K562 (cell line): ENCODE results near the gene PLA2G4A. TPM values are rescaled to one million over a fixed set of nuclear protein-coding genes. Genes with fewer than 3 reads are reported as not detected.

Source experiments
- ATAC-seq: fragments of 200-7000 bp; cut with Tn5 transposase; 3 replicates; pipeline ENCODE4 v1.9.1; 2020; ENCODE audit warnings: moderate library complexity
- BruUV-seq: library from RNA; stranded (reverse); fragments of 400-500 nt; replicated peaks from 2 replicates; lab custom pipeline; 2021; lab: Mats Ljungman, UMichigan
- CTCF ChIA-PET: fragments of 300-600 bp; formaldehyde crosslinking; extraction: SDS; loops from one replicate; lab custom pipeline; 2021; ENCODE audit warnings: low intra/inter-chr PET ratio; lab: Yijun Ruan, JAX
- POLR2A ChIA-PET: fragments of 300-600, 350-650 bp; sonication (Branson Sonifier 250); formaldehyde crosslinking; extraction: SDS; loops from one replicate; lab custom pipeline; 2021; ENCODE audit warnings: antibody characterized with exemption, inconsistent platforms; lab: Yijun Ruan, JAX
- DNase-seq, 4 experiments: peaks; one replicate each; pipeline versions ENCODE4 v3.0.0 to v3.0.0-alpha.2; 2011 to 2018; ENCODE audit warnings: low spot score in 3 of 4, mixed read lengths in 3 of 4; ENCODE audit errors: extremely low read depth in 1 of 4
- FAIRE-seq: peaks from 2 replicates; lab custom pipeline; 2011; peaks lifted over from hg19 to GRCh38; lab: Jason Lieb, UNC
- H2AFZ ChIP-seq: 2 replicates; pipeline ENCODE4 v1.6.0; 2011; ENCODE audit warnings: low read depth, low read length, control low read depth, inconsistent platforms
- H3K27ac ChIP-seq: fragments of 200-600 bp; 3 replicates; pipeline ENCODE4 v1.8.0; 2011; ENCODE audit warnings: low read depth, mild to moderate bottlenecking, control low read depth, inconsistent platforms, low read length, moderate library complexity, mixed read lengths; ENCODE audit errors: extremely low read depth
- H3K27me3 ChIP-seq, 2 experiments: fragments of 300-600 bp in 1 of 2; 2 replicates in 1 of 2; 3 replicates in 1 of 2; pipeline versions ENCODE4 v1.6.0 to v1.8.0; 2011; ENCODE audit warnings: inconsistent platforms in 2 of 2, low read length in 2 of 2, mild to moderate bottlenecking in 1 of 2, mixed read lengths in 1 of 2, moderate library complexity in 1 of 2; ENCODE audit not compliant: control insufficient read depth in 2 of 2, insufficient read depth in 2 of 2
- H3K36me3 ChIP-seq: fragments of 300-600 bp; 3 replicates; pipeline ENCODE4 v1.8.0; 2011; ENCODE audit warnings: mild to moderate bottlenecking, low read length, inconsistent platforms; ENCODE audit not compliant: control insufficient read depth, insufficient read depth
- H3K4me1 ChIP-seq, 2 experiments: fragments of 200-600 bp in 1 of 2; replicated peaks in 1 of 2; 2 replicates in 1 of 2; 3 replicates in 1 of 2; pipeline versions ENCODE4 v1.5.1 to v1.8.0; 2011; ENCODE audit warnings: inconsistent platforms in 2 of 2, low read length in 2 of 2, mild to moderate bottlenecking in 1 of 2, mixed read lengths in 1 of 2, moderate library complexity in 1 of 2; ENCODE audit not compliant: control insufficient read depth in 2 of 2, insufficient read depth in 2 of 2
- H3K4me2 ChIP-seq: 2 replicates; pipeline ENCODE4 v1.6.1; 2011; ENCODE audit warnings: low read length, control low read depth, inconsistent platforms, mixed read lengths; ENCODE audit not compliant: insufficient read depth
- H3K4me3 ChIP-seq: fragments of 200-600 bp; sonication (generic), shearing (Covaris generic); 2 replicates; pipeline ENCODE4 v1.5.1; 2016; ENCODE audit warnings: control low read depth, inconsistent platforms
- H3K79me2 ChIP-seq: fragments of 200-600 bp; 3 replicates; pipeline ENCODE4 v1.8.0; 2011; ENCODE audit warnings: low read length, inconsistent platforms; ENCODE audit not compliant: control insufficient read depth, insufficient read depth
- H3K9ac ChIP-seq, 2 experiments: 2 replicates each; pipeline versions ENCODE4 v1.6.0 to v1.6.1; 2011; ENCODE audit warnings: low read depth in 2 of 2, low read length in 2 of 2, control low read depth in 1 of 2, inconsistent platforms in 1 of 2, mild to moderate bottlenecking in 1 of 2, mixed read lengths in 1 of 2; ENCODE audit not compliant: insufficient read depth in 1 of 2
- H3K9me1 ChIP-seq: one replicate; pipeline ENCODE4 v1.6.0; 2011; ENCODE audit warnings: inconsistent platforms, mild to moderate bottlenecking, low read length, moderate library complexity; ENCODE audit not compliant: control insufficient read depth, insufficient read depth
- H3K9me3 ChIP-seq: replicated peaks from 2 replicates; pipeline ENCODE4 v1.5.1; 2011; ENCODE audit warnings: low read depth, low read length, inconsistent platforms; ENCODE audit not compliant: control insufficient read depth, insufficient read depth
- H4K20me1 ChIP-seq: replicated peaks from 2 replicates; pipeline ENCODE4 v1.6.1; 2011; ENCODE audit warnings: low read length, inconsistent platforms, mixed read lengths; ENCODE audit not compliant: control insufficient read depth, insufficient read depth
- ARID2 ChIP-seq: fragments of 450-650 bp; IDR thresholded peaks from 2 replicates; pipeline ENCODE4 v1.6.1; 2017; ENCODE audit warnings: antibody characterized with exemption, mild to moderate bottlenecking
- DACH1 ChIP-seq: fragments of 450-650 bp; IDR thresholded peaks from 2 replicates; pipeline ENCODE4 v1.6.1; 2018; ENCODE audit not compliant: partially characterized antibody
- GABPA ChIP-seq: fragments of 200-800 bp; sonication (Bioruptor generic); conservative IDR thresholded peaks from 2 replicates; pipeline ENCODE4 v1.6.1; 2016; ENCODE audit warnings: low read depth, missing genetic modification characterization, missing compliant biosample characterization
- GTF2F1 ChIP-seq: IDR thresholded peaks from 2 replicates; pipeline ENCODE4 v1.6.1; 2011; ENCODE audit warnings: low read depth, low read length, improper control_type of control experiment
- HDAC1 ChIP-seq, 2 experiments: fragments of 450-650 bp; IDR thresholded peaks; 2 replicates each; pipeline ENCODE4 v1.6.1; 2016 to 2017; ENCODE audit warnings: inconsistent platforms in 1 of 2, mild to moderate bottlenecking in 1 of 2, moderate library complexity in 1 of 2
- KAT7 ChIP-seq: sonication (generic); formaldehyde crosslinking; IDR thresholded peaks from 2 replicates; pipeline ENCODE4 v1.8.0; 2022; ENCODE audit warnings: missing genetic modification reagents, mild to moderate bottlenecking, borderline replicate concordance
- PHB2 ChIP-seq: fragments of 450-650 bp; IDR thresholded peaks from 2 replicates; pipeline ENCODE4 v1.6.1; 2017; ENCODE audit warnings: low read depth
- RBM34 ChIP-seq: fragments of 200-400 bp; formaldehyde crosslinking; IDR thresholded peaks from 2 replicates; pipeline ENCODE4 v1.6.1; 2018; ENCODE audit warnings: low read length, borderline replicate concordance; ENCODE audit not compliant: insufficient read depth
- RHOXF2B ChIP-seq: fragments of 250-450 bp; sonication (Bioruptor Pico); conservative IDR thresholded peaks from 2 replicates; pipeline ENCODE4 v1.5.1; 2021
- RUNX1 ChIP-seq: sonication (generic); IDR thresholded peaks from 2 replicates; pipeline ENCODE4 v1.6.1; 2016; ENCODE audit warnings: antibody characterized with exemption, low read depth
- SMAD3 ChIP-seq: fragments of 450-650 bp; formaldehyde crosslinking; conservative IDR thresholded peaks from 2 replicates; pipeline ENCODE4 v1.4.0; 2020; ENCODE audit warnings: mild to moderate bottlenecking
- THRAP3 ChIP-seq: fragments of 450-650 bp; IDR thresholded peaks from 2 replicates; pipeline ENCODE4 v1.6.1; 2016; ENCODE audit warnings: mild to moderate bottlenecking, inconsistent platforms, borderline replicate concordance
- ZNF143 ChIP-seq: sonication (generic); formaldehyde crosslinking; IDR thresholded peaks from 2 replicates; pipeline ENCODE4 v1.9.0; 2022; ENCODE audit warnings: mild to moderate bottlenecking, missing genetic modification reagents
- ZNF41 ChIP-seq: fragments of 250-450 bp; sonication (Bioruptor Pico); conservative IDR thresholded peaks from 2 replicates; pipeline ENCODE4 v1.4.0; 2020; ENCODE audit warnings: mild to moderate bottlenecking
- WGBS: fragments of 100-300 bp; shearing (Covaris generic); methylation state at CpG from one replicate; pipeline ENCODE4 v1.1.6; 2016; ENCODE audit warnings: low coverage, mixed read lengths; ENCODE audit not compliant: insufficient coverage; ENCODE audit errors: missing lambda C conversion rate; 5-methylcytosine and 5-hydroxymethylcytosine counted together
- in situ Hi-C: fragments of 300-500 bp; cut with MboI; formaldehyde crosslinking; loops from 4 replicates; pipeline ENCODE4 v1.15.0; 2018; ENCODE audit warnings: inconsistent platforms, mixed read lengths
- intact Hi-C: fragments of 100-400 bp; cut with micrococcal nuclease; formaldehyde crosslinking; loops from 2 replicates; pipeline ENCODE4 v1.14.2; 2022
- polyA plus RNA-seq, 8 experiments: library from polyadenylated mRNA; depleted of rRNA in 4 of 8; stranded (reverse) in 5 of 8; unstranded in 3 of 8; fragments of >200 nt; fragmentation: Nextera tagmentation in 2 of 8; fragmentation: Illumina TruSeq in 1 of 8; extraction: Ambion mirVana in 2 of 8; extraction: Trizol in 1 of 8; gene quantifications; 2 replicates each; pipeline versions ENCODE4 v1.2.1 to v1.2.3, GENCODE V29; 2011 to 2014; ENCODE audit warnings: inconsistent platforms in 1 of 8, missing spikeins in 1 of 8
- total RNA-seq, 7 experiments: library from RNA; depleted of rRNA in 6 of 7; stranded (reverse); fragments of >200 nt in 6 of 7; fragmentation: Illumina TruSeq in 2 of 7; extraction: Trizol in 2 of 7; gene quantifications; 2 replicates each; pipeline versions ENCODE4 v1.2.1 to v1.2.3, GENCODE V29; 2011 to 2021; ENCODE audit warnings: low replicate concordance in 1 of 7
- TF ChIP-seq, protein P1 (sequence below): fragments of 250-450 bp; sonication (Bioruptor Pico); IDR thresholded peaks from 2 replicates; pipeline ENCODE4 v1.9.0; 2021; ENCODE audit warnings: mild to moderate bottlenecking
- TF ChIP-seq, protein P2 (sequence below): fragments of 450-650 bp; IDR thresholded peaks from 2 replicates; pipeline ENCODE4 v1.6.1; 2016; ENCODE audit warnings: mild to moderate bottlenecking
- TF ChIP-seq, protein P3 (sequence below): IDR thresholded peaks from 2 replicates; pipeline ENCODE4 v1.6.1; 2014; ENCODE audit warnings: antibody characterized with exemption

Gene PLA2G4A
- total and polyA plus RNA-seq, 9 of the 15 experiments (the other 6 are each of a cell fraction or from before 2014, with no cell fraction given): 0.04 to 0.71 (median 0.22) TPM; not detected in 4

DNA sequence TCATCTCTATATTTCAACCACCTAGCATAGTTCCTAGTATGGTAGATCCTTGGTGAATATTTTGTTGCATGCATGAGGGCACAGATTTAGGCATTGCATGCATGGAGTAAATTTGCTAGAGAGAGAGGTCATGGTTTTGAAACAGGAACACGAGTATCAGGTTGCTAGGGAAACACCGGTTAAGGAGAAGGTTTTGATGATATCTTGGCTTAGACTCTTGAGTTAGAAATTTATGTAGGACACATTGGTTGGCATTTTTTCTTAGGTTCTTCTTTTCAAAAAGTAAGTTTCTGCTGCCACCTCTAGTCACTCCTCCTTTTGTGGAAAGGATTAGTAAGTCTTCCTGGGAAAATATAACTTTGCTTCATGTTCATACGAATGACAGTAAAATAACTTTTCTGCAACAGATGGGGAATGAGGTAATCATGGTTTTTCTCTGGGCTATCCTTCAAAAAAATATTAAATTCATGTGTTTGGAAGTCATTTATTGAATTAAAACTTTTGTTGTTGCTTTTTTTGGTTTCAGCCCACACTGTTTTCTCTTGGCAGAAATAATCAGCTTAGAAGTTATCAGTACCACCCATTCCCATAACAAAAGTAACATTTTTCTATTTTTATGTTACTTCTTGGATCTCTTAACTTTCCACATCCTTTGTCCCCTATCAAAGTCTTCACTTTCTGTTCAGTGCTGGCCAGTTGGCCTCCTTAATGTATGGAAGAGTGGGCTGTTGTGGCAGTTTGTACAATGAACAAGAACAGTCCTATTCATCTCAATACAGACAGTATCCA lies 97.3 kb downstream of the PLA2G4A start:
- Histone ChIP-seq H3K9ac (no peak overlapping the region), H3K4me1 (no peaks in the 10 kb centered on the region)
- POLR2A ChIA-PET: no interaction called here

More for the DNA sequence above, 97.3 kb downstream of the PLA2G4A start:
- Histone ChIP-seq H3K27ac (no peak overlapping the region), H3K4me2 (no peak overlapping the region), H3K9me1 (no peaks in the 10 kb centered on the region), H3K27me3 (no peaks in the 10 kb centered on the region), H4K20me1 (no peaks in the 10 kb centered on the region), H2AFZ (no peak overlapping the region), H3K4me3 (no peak overlapping the region), H3K9me3 (no peaks in the 10 kb centered on the region), H3K36me3 (no peaks in the 10 kb centered on the region), H3K79me2 (no peaks in the 10 kb centered on the region)
- CTCF ChIA-PET: no interaction called here
- ATAC-seq (no peak), DNase-seq (no peak), FAIRE-seq (no peak)
- BruUV-seq: no TSS peak
- intact Hi-C loops: no loop called here
- WGBS: 0% methylated on average over 3 of the region's 3 CpGs
- in situ Hi-C loops: no loop called here
- TF ChIP-seq RUNX1 (no peak), GABPA (no peak), DACH1 (no peak), SMAD3 (CRISPR knock-in tag) (no peak), HDAC1 (IDR thresholded peaks at IDR 0.05) (no peak), THRAP3 (no peak), PHB2 (no peak), KAT7 (CRISPR knock-in tag) (no peak), ARID2 (no peak), RHOXF2B (CRISPR knock-in tag) (no peak), RBM34 (no peak), ZNF41 (no peak), GTF2F1 (no peak), ZNF143 (CRISPR knock-in tag) (no peak)
- TF ChIP-seq, protein P1, sequence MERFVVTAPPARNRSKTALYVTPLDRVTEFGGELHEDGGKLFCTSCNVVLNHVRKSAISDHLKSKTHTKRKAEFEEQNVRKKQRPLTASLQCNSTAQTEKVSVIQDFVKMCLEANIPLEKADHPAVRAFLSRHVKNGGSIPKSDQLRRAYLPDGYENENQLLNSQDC: no peak
- TF ChIP-seq, protein P2, sequence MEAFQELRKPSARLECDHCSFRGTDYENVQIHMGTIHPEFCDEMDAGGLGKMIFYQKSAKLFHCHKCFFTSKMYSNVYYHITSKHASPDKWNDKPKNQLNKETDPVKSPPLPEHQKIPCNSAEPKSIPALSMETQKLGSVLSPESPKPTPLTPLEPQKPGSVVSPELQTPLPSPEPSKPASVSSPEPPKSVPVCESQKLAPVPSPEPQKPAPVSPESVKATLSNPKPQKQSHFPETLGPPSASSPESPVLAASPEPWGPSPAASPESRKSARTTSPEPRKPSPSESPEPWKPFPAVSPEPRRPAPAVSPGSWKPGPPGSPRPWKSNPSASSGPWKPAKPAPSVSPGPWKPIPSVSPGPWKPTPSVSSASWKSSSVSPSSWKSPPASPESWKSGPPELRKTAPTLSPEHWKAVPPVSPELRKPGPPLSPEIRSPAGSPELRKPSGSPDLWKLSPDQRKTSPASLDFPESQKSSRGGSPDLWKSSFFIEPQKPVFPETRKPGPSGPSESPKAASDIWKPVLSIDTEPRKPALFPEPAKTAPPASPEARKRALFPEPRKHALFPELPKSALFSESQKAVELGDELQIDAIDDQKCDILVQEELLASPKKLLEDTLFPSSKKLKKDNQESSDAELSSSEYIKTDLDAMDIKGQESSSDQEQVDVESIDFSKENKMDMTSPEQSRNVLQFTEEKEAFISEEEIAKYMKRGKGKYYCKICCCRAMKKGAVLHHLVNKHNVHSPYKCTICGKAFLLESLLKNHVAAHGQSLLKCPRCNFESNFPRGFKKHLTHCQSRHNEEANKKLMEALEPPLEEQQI: no peak
- TF ChIP-seq, protein P3, sequence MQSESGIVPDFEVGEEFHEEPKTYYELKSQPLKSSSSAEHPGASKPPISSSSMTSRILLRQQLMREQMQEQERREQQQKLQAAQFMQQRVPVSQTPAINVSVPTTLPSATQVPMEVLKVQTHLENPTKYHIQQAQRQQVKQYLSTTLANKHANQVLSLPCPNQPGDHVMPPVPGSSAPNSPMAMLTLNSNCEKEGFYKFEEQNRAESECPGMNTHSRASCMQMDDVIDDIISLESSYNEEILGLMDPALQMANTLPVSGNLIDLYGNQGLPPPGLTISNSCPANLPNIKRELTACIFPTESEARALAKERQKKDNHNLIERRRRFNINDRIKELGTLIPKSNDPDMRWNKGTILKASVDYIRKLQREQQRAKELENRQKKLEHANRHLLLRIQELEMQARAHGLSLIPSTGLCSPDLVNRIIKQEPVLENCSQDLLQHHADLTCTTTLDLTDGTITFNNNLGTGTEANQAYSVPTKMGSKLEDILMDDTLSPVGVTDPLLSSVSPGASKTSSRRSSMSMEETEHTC: no peak
